ENCODE results near the gene HCK. TPM values are rescaled to one million over a fixed set of nuclear protein-coding genes. Genes with fewer than 3 reads are reported as not detected.
A peak's percentile ranks its signal among the peaks of the same experiment; 100 is the strongest.

HCK gene
- total and polyA plus RNA-seq, 9 of the 15 experiments (the other 6 are each of a cell fraction or from before 2014, with no cell fraction given): 0.09 to 0.51 (median 0.27) TPM; not detected in 6

- CTCF ChIA-PET (ENCODE audit: low intra/inter-chr PET ratio): no interaction called here
- TF ChIP-seq ZNF121 (CRISPR knock-in tag; conservative IDR thresholded peaks at IDR 0.05) (peak; percentile 77), ZNF347 (CRISPR knock-in tag; IDR thresholded peaks at IDR 0.05; ENCODE audit: low read depth) (no peak)
- in situ Hi-C loops (cut with MboI): no loop called here
- Histone ChIP-seq H3K79me2 (ENCODE audit: control insufficient read depth, insufficient read depth, low read length) (no peaks in the 10 kb centered on the region), H3K27ac (ENCODE audit: extremely low read depth, low read depth, low read length) (no peak overlapping the region), H3K36me3 (ENCODE audit: control insufficient read depth, insufficient read depth, low read length) (no peaks in the 10 kb centered on the region), H3K9me3 (replicated peaks; ENCODE audit: control insufficient read depth, insufficient read depth, low read depth, low read length) (no peaks in the 10 kb centered on the region), H3K9me1 (ENCODE audit: control insufficient read depth, insufficient read depth, low read length) (no peaks in the 10 kb centered on the region), H3K4me2 (ENCODE audit: insufficient read depth, low read length) (no peak overlapping the region), H3K4me1 (replicated peaks in 1 of 2; ENCODE audit: control insufficient read depth in 2 of 2, insufficient read depth in 2 of 2, low read length in 2 of 2) (peaks cover 0 to 15% of the 10 kb centered on the region in 2 experiments; a peak in 2 of 5 replicates), H4K20me1 (replicated peaks; ENCODE audit: control insufficient read depth, insufficient read depth, low read length) (no peaks in the 10 kb centered on the region), H3K27me3 (ENCODE audit: control insufficient read depth in 2 of 2, insufficient read depth in 2 of 2, low read length in 2 of 2) (peaks cover 44 to 52% of the 10 kb centered on the region in 2 experiments), H3K4me3 (no peak overlapping the region), H2AFZ (ENCODE audit: low read depth, low read length) (no peak overlapping the region), H3K9ac (ENCODE audit: insufficient read depth in 1 of 2, low read depth in 2 of 2, low read length in 2 of 2) (no peak overlapping the region)
- intact Hi-C loops (cut with micrococcal nuclease): no loop called here
- no peak for ATAC-seq
- POLR2A ChIA-PET: no interaction called here
- no TSS peak for BruUV-seq (replicated peaks)
- no peak for FAIRE-seq
- DNase-seq (ENCODE audit: extremely low read depth in 1 of 4, low spot score in 3 of 4): no peak
- WGBS (ENCODE audit: insufficient coverage, low coverage, missing lambda C conversion rate): 11% methylated on average over 4 of the region's 4 CpGs
These were observed 1.7 kb upstream of the HCK start for GRCh38 chr20:32050324-32050841.

DNA sequence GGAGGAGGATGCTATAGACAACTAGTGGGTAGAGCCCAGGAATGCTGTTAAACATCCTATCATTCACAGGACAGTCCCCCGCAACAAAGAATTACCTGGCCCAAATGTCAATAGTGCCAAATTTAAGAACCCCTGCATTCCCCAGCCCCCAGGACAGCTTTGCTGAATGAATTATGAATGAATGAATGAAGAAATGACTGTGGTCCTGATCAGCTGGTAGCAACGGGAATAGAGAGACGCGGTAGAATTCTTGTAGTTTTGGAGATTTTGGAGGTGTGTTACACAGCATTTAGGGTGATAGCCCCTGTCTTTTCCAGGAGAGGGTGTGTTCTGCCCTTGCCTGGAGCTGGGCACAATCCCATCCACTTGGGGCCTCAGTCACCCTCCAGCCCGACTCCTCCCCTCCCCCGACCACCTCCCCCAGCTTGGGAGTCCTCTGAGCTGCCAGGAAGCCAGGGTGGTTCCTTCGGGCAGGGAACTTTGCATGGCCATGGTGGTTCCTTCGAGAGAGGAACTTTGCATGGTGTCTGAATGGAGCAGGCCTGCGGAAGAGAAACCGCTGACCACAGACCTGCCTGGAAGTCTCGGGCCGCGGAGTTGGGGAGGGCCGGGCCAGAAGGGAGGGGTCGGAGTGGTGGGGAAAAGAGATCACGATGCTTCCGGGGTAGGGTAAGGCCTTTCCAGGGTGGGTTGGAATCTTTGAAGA is 1.0 kb upstream of the HCK start:
- peaks cover 0 to 15% of the 10 kb centered on the region in 2 experiments; a peak in 2 of 5 replicates for H3K4me1 ChIP-seq (replicated peaks in 1 of 2; ENCODE audit: control insufficient read depth in 2 of 2, insufficient read depth in 2 of 2, low read length in 2 of 2)
- DNase-seq (ENCODE audit: extremely low read depth in 1 of 4, low spot score in 3 of 4): no peak
- no TSS peak for BruUV-seq (replicated peaks)
- H3K9me3 ChIP-seq (replicated peaks; ENCODE audit: control insufficient read depth, insufficient read depth, low read depth, low read length): no peaks in the 10 kb centered on the region
- H2AFZ ChIP-seq (ENCODE audit: low read depth, low read length): no peak overlapping the region
- intact Hi-C loops (cut with micrococcal nuclease) (no loop called here), in situ Hi-C loops (cut with MboI) (no loop called here)
- no peak overlapping the region for H3K9ac ChIP-seq (ENCODE audit: insufficient read depth in 1 of 2, low read depth in 2 of 2, low read length in 2 of 2)
- no peak overlapping the region for H3K27ac ChIP-seq (ENCODE audit: extremely low read depth, low read depth, low read length)
- CTCF ChIA-PET (ENCODE audit: low intra/inter-chr PET ratio): no interaction called here
- H3K27me3 ChIP-seq (ENCODE audit: control insufficient read depth in 2 of 2, insufficient read depth in 2 of 2, low read length in 2 of 2): peaks cover 46 to 55% of the 10 kb centered on the region in 2 experiments
- no peaks in the 10 kb centered on the region for H3K79me2 ChIP-seq (ENCODE audit: control insufficient read depth, insufficient read depth, low read length)
- no peak for FAIRE-seq
- peak; percentile 71 for ATAC-seq
- H4K20me1 ChIP-seq (replicated peaks; ENCODE audit: control insufficient read depth, insufficient read depth, low read length): no peaks in the 10 kb centered on the region
- no peaks in the 10 kb centered on the region for H3K9me1 ChIP-seq (ENCODE audit: control insufficient read depth, insufficient read depth, low read length)
- H3K36me3 ChIP-seq (ENCODE audit: control insufficient read depth, insufficient read depth, low read length): no peaks in the 10 kb centered on the region
- no peak overlapping the region for H3K4me2 ChIP-seq (ENCODE audit: insufficient read depth, low read length)
- 7% methylated on average over 15 of the region's 17 CpGs for WGBS (ENCODE audit: insufficient coverage, low coverage, missing lambda C conversion rate)
- H3K4me3 ChIP-seq: no peak overlapping the region
- POLR2A ChIA-PET: no interaction called here
- TF ChIP-seq MAZ (CRISPR knock-in tag; conservative IDR thresholded peaks at IDR 0.05 in 1 of 2, IDR thresholded peaks at IDR 0.05 in 1 of 2) (0 out of 4 replicates have a peak, but pooled peaks of 1 of the 2 experiments have one; percentile 25), VEZF1 (CRISPR knock-in tag; IDR thresholded peaks at IDR 0.05) (peak; percentile 39; the same call in 1 of the 2 replicates)

Measured in K562 (cell line).